HepG2 (cell line): ENCODE data around the gene SMIM36. TPM values are rescaled to one million over a fixed set of nuclear protein-coding genes. Genes with fewer than 3 reads are reported as not detected.
A peak's percentile ranks its signal among the peaks of the same experiment; 100 is the strongest.

ENCODE experiments used
- DNMT3B ChIP-seq: conservative IDR thresholded peaks from 2 replicates; pipeline ENCODE4 v1.6.1; 2016; ENCODE audit warnings: missing biosample characterization, control low read depth
- FOXA1 ChIP-seq, 2 experiments: fragments of 450-650 bp in 1 of 2; sonication (generic) in 1 of 2; formaldehyde crosslinking in 1 of 2; IDR thresholded peaks; 2 replicates each; pipeline versions ENCODE4 v1.4.0 to v1.6.1; 2016 to 2020; ENCODE audit warnings: missing genetic modification reagents in 1 of 2
- GFI1 ChIP-seq: sonication (generic); formaldehyde crosslinking; IDR thresholded peaks from 2 replicates; pipeline ENCODE4 v1.5.0; 2020; ENCODE audit warnings: missing genetic modification reagents, mild to moderate bottlenecking, borderline replicate concordance
- KAT8 ChIP-seq: IDR thresholded peaks from 2 replicates; pipeline ENCODE4 v1.6.1; 2016; ENCODE audit warnings: missing genetic modification reagents, missing compliant biosample characterization
- KDM5B ChIP-seq: sonication (generic); formaldehyde crosslinking; IDR thresholded peaks from 2 replicates; pipeline ENCODE4 v1.4.0; 2020; ENCODE audit warnings: missing genetic modification reagents, mild to moderate bottlenecking, borderline replicate concordance
- KLF12 ChIP-seq: sonication (generic); formaldehyde crosslinking; IDR thresholded peaks from 2 replicates; pipeline ENCODE4 v1.4.0; 2020; ENCODE audit warnings: missing genetic modification reagents, borderline replicate concordance
- MED1 ChIP-seq: sonication (generic); formaldehyde crosslinking; IDR thresholded peaks from 2 replicates; pipeline ENCODE4 v1.4.0; 2020; ENCODE audit warnings: missing genetic modification reagents
- MED13 ChIP-seq: sonication (generic); formaldehyde crosslinking; IDR thresholded peaks from 2 replicates; pipeline ENCODE4 v1.5.0; 2020; ENCODE audit warnings: missing genetic modification reagents
- MED8 ChIP-seq: sonication (generic); formaldehyde crosslinking; IDR thresholded peaks from 2 replicates; pipeline ENCODE4 v1.8.1; 2023; ENCODE audit warnings: mild to moderate bottlenecking, missing genetic modification reagents; ENCODE audit not compliant: insufficient replicate concordance
- NR2F6 ChIP-seq, 2 experiments: IDR thresholded peaks; 2 replicates each; pipeline ENCODE4 v1.6.1; 2016; ENCODE audit warnings: antibody characterized with exemption in 1 of 2, mild to moderate bottlenecking in 1 of 2
- SIX1 ChIP-seq: sonication (generic); formaldehyde crosslinking; IDR thresholded peaks from 2 replicates; pipeline ENCODE4 v1.4.0; 2020; ENCODE audit warnings: missing genetic modification reagents, borderline replicate concordance
- SKIL ChIP-seq: sonication (generic); formaldehyde crosslinking; IDR thresholded peaks from 2 replicates; pipeline ENCODE4 v1.8.0; 2022; ENCODE audit warnings: missing genetic modification reagents, mild to moderate bottlenecking, moderate library complexity, borderline replicate concordance
- SPEN ChIP-seq: sonication (generic); formaldehyde crosslinking; IDR thresholded peaks from 2 replicates; pipeline ENCODE4 v1.5.1; 2020; ENCODE audit warnings: low read depth, mild to moderate bottlenecking, missing genetic modification reagents
- ZBTB2 ChIP-seq: sonication (generic); formaldehyde crosslinking; IDR thresholded peaks from 2 replicates; pipeline ENCODE4 v1.8.0; 2022; ENCODE audit warnings: low read depth, missing genetic modification reagents
- ZKSCAN1 ChIP-seq: fragments of 150-350 bp; IDR thresholded peaks from 2 replicates; pipeline ENCODE4 v1.6.1; 2014; ENCODE audit warnings: low read length
- ZNF292 ChIP-seq: sonication (generic); formaldehyde crosslinking; IDR thresholded peaks from 2 replicates; pipeline ENCODE4 v1.8.1; 2022; ENCODE audit warnings: mild to moderate bottlenecking, low read depth, missing genetic modification reagents, borderline replicate concordance
- ZNF644 ChIP-seq: IDR thresholded peaks from 2 replicates; pipeline ENCODE4 v1.6.1; 2016; ENCODE audit warnings: low read depth
- ZNF652 ChIP-seq: IDR thresholded peaks from 2 replicates; pipeline ENCODE4 v1.6.1; 2016; ENCODE audit warnings: low read depth, borderline replicate concordance
- ZNF878 ChIP-seq: sonication (generic); formaldehyde crosslinking; IDR thresholded peaks from 2 replicates; pipeline ENCODE4 v1.8.1; 2023; ENCODE audit warnings: mild to moderate bottlenecking, missing genetic modification reagents, moderate library complexity
- polyA plus RNA-seq, 8 experiments: library from polyadenylated mRNA; depleted of rRNA in 3 of 8; stranded (reverse) in 7 of 8; unstranded in 1 of 8; fragments of >200 nt; fragmentation: Illumina TruSeq in 4 of 8; extraction: Trizol in 4 of 8; gene quantifications; 2 replicates each; pipeline versions ENCODE4 v1.2.1 to v1.2.3, GENCODE V29; 2011 to 2016; ENCODE audit warnings: low read depth in 4 of 8, missing spikeins in 1 of 8, mixed read lengths in 1 of 8; ENCODE audit not compliant: insufficient read depth in 1 of 8
- total RNA-seq, 5 experiments: library from RNA; depleted of rRNA; stranded (reverse); fragments of >200 nt; fragmentation: Illumina TruSeq; extraction: Trizol; gene quantifications; 2 replicates each; pipeline ENCODE4 v1.2.3, GENCODE V29; 2016; ENCODE audit warnings: low read depth in 1 of 5
- TF ChIP-seq, protein P1 (sequence below): IDR thresholded peaks from 2 replicates; pipeline ENCODE4 v1.6.1; 2018; ENCODE audit warnings: missing genetic modification reagents
- TF ChIP-seq, protein P2 (sequence below): sonication (generic); formaldehyde crosslinking; conservative IDR thresholded peaks from 2 replicates; pipeline ENCODE4 v1.4.0; 2020; ENCODE audit warnings: missing genetic modification reagents
- TF ChIP-seq, protein P3 (sequence below): IDR thresholded peaks from 2 replicates; pipeline ENCODE4 v1.6.1; 2016; ENCODE audit warnings: low read depth

Gene SMIM36
- total and polyA plus RNA-seq, 2 of the 13 experiments (the other 11 are each of a cell fraction or from before 2014, with no cell fraction given): not detected

- TF ChIP-seq, protein P1, sequence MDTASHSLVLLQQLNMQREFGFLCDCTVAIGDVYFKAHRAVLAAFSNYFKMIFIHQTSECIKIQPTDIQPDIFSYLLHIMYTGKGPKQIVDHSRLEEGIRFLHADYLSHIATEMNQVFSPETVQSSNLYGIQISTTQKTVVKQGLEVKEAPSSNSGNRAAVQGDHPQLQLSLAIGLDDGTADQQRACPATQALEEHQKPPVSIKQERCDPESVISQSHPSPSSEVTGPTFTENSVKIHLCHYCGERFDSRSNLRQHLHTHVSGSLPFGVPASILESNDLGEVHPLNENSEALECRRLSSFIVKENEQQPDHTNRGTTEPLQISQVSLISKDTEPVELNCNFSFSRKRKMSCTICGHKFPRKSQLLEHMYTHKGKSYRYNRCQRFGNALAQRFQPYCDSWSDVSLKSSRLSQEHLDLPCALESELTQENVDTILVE: peak; percentile 17; the same call in 1 of the 2 replicates
- TF ChIP-seq ZNF644 (peak; percentile 32; the same call in 1 of the 2 replicates), ZNF652 (CRISPR knock-in tag) (no peak), SIX1 (CRISPR knock-in tag) (peak; percentile 43; the same call in 1 of the 2 replicates), KDM5B (CRISPR knock-in tag) (no peak), KAT8 (CRISPR knock-in tag) (peak; percentile 26; the same call in 1 of the 2 replicates), ZNF292 (CRISPR knock-in tag) (no peak; the same call in 1 of the 2 replicates), ZNF878 (CRISPR knock-in tag) (peak; percentile 53), MED8 (CRISPR knock-in tag) (peak; percentile 60), SPEN (CRISPR knock-in tag) (no peak; the same call in 1 of the 2 replicates), KLF12 (CRISPR knock-in tag) (no peak; the same call in 1 of the 2 replicates), ZKSCAN1 (no peak), DNMT3B (CRISPR knock-in tag) (0 out of 2 replicates have a peak, but pooled peaks have one; percentile 51), SKIL (peak; percentile 75; the same call in 1 of the 2 replicates), MED13 (CRISPR knock-in tag) (peak; percentile 54), MED1 (CRISPR knock-in tag) (peak; percentile 90), GFI1 (CRISPR knock-in tag) (peak; percentile 64), ZBTB2 (CRISPR knock-in tag) (no peak), NR2F6 (IDR thresholded peaks at IDR 0.05) (peak; percentile 75), NR2F6 (CRISPR knock-in tag; IDR thresholded peaks at IDR 0.05) (peak; percentile 71), FOXA1 (IDR thresholded peaks at IDR 0.05) (peak; percentile 38; the same call in 1 of the 2 replicates), FOXA1 (CRISPR knock-in tag; IDR thresholded peaks at IDR 0.05) (peak; percentile 87)
- TF ChIP-seq, protein P2, sequence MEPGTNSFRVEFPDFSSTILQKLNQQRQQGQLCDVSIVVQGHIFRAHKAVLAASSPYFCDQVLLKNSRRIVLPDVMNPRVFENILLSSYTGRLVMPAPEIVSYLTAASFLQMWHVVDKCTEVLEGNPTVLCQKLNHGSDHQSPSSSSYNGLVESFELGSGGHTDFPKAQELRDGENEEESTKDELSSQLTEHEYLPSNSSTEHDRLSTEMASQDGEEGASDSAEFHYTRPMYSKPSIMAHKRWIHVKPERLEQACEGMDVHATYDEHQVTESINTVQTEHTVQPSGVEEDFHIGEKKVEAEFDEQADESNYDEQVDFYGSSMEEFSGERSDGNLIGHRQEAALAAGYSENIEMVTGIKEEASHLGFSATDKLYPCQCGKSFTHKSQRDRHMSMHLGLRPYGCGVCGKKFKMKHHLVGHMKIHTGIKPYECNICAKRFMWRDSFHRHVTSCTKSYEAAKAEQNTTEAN (CRISPR knock-in tag): peak; percentile 83
- TF ChIP-seq, protein P3, sequence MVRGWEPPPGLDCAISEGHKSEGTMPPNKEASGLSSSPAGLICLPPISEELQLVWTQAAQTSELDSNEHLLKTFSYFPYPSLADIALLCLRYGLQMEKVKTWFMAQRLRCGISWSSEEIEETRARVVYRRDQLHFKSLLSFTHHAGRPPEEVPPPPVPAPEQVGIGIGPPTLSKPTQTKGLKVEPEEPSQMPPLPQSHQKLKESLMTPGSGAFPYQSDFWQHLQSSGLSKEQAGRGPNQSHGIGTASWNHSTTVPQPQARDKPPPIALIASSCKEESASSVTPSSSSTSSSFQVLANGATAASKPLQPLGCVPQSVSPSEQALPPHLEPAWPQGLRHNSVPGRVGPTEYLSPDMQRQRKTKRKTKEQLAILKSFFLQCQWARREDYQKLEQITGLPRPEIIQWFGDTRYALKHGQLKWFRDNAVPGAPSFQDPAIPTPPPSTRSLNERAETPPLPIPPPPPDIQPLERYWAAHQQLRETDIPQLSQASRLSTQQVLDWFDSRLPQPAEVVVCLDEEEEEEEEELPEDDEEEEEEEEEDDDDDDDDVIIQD (CRISPR knock-in tag): 0 out of 2 replicates have a peak, but pooled peaks have one; percentile 5
Observed at GRCh38 chr17:55433029-55433628, 78.1 kb downstream of the SMIM36 start (continued).
